ENCODE measurements around the gene TTC33. TPM values are rescaled to one million over a fixed set of nuclear protein-coding genes. Genes with fewer than 3 reads are reported as not detected.

The TTC33 gene, protein sequence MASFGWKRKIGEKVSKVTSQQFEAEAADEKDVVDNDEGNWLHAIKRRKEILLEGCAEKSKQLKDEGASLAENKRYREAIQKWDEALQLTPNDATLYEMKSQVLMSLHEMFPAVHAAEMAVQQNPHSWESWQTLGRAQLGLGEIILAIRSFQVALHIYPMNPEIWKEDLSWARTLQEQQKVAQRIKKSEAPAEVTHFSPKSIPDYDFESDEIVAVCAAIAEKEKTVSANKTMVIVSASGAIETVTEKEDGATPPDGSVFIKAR
- 20.1 to 22.7 TPM (median 21.1 TPM) in 3 replicates for total RNA-seq

DNA sequence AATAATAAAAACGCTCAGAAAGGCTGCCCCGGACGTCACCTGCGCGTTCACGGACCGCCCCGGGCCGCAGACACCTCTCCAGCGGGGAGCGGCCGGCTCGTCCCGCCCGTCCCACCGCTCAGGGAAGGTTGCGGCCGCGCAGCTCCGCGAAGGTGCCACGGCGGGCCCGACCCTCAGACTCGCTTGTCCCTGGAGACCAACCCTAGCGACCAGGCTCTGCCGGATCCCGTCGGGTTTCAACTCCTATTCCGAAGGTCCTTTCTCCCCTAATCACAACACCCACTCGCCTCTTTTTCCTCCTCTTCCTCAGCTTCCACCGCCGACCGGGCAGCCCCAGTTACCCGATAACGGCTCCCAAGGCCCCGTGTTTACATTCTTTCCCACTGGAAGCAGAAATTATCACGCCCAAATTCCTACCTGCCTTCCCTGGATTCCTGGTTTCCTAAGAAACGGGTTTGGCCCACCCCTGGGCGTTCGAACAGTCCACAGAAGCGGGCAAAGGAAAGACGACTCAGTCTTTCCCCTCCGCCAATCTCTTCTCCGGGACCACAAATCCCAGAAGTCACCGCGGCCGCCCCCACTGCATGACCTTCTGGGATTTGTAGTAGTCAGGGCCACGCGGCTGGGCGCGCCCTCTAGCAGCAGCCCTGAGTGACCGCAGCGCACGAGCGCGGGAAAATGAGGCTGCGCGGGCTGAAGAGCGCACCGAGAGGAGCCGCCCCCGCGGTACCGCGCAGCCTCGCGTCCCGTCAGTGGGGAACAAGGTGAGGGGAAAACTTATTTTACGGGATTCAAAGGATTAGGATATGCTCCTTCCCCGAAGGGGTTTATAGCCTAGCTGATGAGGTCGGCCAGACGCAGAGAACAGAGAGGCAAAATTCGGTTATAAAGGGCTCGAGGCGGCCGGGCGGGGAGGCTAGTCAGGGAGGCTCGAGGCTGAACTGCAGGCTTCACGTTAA is at the start of gene TTC33:
Gene TTC33, minus strand, starts transcription at position 555 of the 959 bp plus-strand sequence. CDS start 8,943 bp downstream, outside the sequence.
- TF ChIP-seq, protein P1, sequence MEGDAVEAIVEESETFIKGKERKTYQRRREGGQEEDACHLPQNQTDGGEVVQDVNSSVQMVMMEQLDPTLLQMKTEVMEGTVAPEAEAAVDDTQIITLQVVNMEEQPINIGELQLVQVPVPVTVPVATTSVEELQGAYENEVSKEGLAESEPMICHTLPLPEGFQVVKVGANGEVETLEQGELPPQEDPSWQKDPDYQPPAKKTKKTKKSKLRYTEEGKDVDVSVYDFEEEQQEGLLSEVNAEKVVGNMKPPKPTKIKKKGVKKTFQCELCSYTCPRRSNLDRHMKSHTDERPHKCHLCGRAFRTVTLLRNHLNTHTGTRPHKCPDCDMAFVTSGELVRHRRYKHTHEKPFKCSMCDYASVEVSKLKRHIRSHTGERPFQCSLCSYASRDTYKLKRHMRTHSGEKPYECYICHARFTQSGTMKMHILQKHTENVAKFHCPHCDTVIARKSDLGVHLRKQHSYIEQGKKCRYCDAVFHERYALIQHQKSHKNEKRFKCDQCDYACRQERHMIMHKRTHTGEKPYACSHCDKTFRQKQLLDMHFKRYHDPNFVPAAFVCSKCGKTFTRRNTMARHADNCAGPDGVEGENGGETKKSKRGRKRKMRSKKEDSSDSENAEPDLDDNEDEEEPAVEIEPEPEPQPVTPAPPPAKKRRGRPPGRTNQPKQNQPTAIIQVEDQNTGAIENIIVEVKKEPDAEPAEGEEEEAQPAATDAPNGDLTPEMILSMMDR (IDR thresholded peaks at IDR 0.05; ENCODE audit: unreplicated experiment) = no peak
- peak; percentile 65 to 79 for DNase-seq (ENCODE audit: low spot score in 2 of 2, unreplicated experiment in 2 of 2)
- peaks cover 2% of the 10 kb centered on the region for H3K4me1 Mint-ChIP-seq
- H3K27me3 Mint-ChIP-seq (ENCODE audit: low read depth) = no peaks in the 10 kb centered on the region
- peaks cover 21% of the 10 kb centered on the region for H3K36me3 Mint-ChIP-seq
- no peak within 1 kb of the TSS for H3K4me3 Mint-ChIP-seq
- H3K9me3 Mint-ChIP-seq = peaks cover 14% of the 10 kb centered on the region
- H3K27ac Mint-ChIP-seq = no peak within 1 kb of the TSS

DNA sequence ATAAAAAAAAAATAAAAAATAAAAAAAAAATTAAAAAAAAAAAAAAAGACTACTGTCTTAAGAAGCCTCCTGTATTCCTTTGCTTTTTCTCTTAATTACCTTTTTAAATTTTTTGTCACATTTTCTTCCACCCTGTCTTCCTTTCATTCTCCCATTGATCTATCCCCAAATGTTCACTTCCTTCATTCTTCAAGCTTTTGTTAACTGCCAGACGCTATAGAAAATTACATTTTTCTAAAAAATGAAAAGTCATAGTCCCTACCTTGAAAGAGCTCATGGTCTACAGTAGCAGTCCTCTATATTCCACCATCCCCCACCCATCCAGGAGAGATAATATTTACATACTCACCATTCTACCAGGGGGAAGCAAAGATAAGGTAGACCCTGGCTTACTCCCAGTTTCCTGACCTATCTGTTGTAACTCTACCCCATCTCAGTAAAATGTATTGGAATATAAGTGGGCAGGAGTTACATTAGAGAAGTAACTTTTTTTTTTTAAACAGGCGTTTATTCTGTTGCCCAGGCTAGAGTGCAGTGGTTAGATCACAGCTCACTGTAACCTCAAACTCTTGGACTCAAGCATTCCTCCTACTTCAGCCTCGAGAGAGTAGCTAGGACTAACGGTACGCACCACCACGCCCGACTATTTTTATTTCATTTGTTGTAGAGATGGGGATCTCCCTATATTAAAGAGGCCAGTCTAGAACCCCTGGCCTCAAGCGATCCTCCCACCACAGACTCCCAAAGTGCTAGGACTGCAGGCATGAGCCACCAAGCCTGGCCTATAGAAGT is 46.2 kb upstream of the TTC33 start:
- Mint-ChIP-seq H3K27ac (no peak overlapping the region), H3K4me1 (peaks cover 12% of the 10 kb centered on the region), H3K36me3 (no peaks in the 10 kb centered on the region), H3K9me3 (no peaks in the 10 kb centered on the region), H3K27me3 (ENCODE audit: low read depth) (no peaks in the 10 kb centered on the region), H3K4me3 (no peak overlapping the region)
- TF ChIP-seq, protein P1 (IDR thresholded peaks at IDR 0.05; ENCODE audit: unreplicated experiment) = no peak
- no peak for DNase-seq (ENCODE audit: low spot score in 2 of 2, unreplicated experiment in 2 of 2)

DNA sequence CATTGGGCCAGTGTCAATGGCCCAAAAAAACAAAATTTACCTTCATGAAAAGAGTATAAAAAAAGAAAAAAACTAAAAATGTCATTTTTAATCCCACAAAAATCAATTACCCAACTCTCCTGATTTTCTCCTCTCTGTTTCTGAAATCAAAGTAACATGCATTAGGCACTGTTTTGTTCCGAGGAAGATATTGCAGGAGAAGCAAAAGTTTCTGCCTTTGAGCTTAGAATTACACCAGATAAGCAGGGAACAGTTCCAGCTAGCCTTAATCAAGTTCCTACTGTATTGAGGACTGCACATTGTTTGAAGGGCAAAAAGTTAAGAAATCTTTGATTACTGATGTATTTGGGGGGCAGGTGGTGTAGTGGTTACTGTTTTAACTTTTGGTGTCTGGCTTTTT is 43.5 kb upstream of the TTC33 start:
- H3K27me3 Mint-ChIP-seq (ENCODE audit: low read depth) = no peaks in the 10 kb centered on the region
- DNase-seq (ENCODE audit: low spot score in 2 of 2, unreplicated experiment in 2 of 2) = no peak
- peak overlapping the region; percentile 91 for H3K4me3 Mint-ChIP-seq
- H3K4me1 Mint-ChIP-seq = peaks cover 20% of the 10 kb centered on the region
- TF ChIP-seq, protein P1 (IDR thresholded peaks at IDR 0.05; ENCODE audit: unreplicated experiment) = no peak
- H3K36me3 Mint-ChIP-seq = peaks cover 3% of the 10 kb centered on the region
- no peaks in the 10 kb centered on the region for H3K9me3 Mint-ChIP-seq
- peak overlapping the region; percentile 91 for H3K27ac Mint-ChIP-seq

DNA sequence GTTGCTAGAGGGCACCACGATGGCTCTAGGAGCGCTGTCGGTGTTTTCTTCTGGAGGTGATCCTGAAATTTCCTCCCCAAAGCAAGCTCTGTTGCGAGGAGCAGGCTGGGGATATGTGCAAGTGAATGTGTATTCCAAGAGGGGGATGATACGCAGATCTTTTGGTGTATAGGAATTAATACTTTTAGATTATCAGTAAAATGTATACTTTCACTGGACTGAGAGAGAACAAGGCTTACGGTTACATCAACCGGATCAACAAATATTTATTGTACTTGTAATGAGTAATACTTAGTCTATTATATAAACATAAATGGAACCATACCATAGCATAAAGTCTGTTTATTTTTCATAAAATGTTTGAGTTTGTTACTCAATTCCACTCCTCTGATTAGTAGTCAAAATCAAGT is 43.0 kb upstream of the TTC33 start:
- no peak for DNase-seq (ENCODE audit: low spot score in 2 of 2, unreplicated experiment in 2 of 2)
- Mint-ChIP-seq H3K27me3 (ENCODE audit: low read depth) (no peaks in the 10 kb centered on the region), H3K4me1 (peaks cover 20% of the 10 kb centered on the region), H3K27ac (peak overlapping the region; percentile 91), H3K36me3 (peaks cover 5% of the 10 kb centered on the region), H3K4me3 (peak overlapping the region; percentile 91), H3K9me3 (no peaks in the 10 kb centered on the region)
- TF ChIP-seq, protein P1 (IDR thresholded peaks at IDR 0.05; ENCODE audit: unreplicated experiment) = no peak
